GM12864 (cell line): Measurements from ENCODE around the gene PLAGL1.

Source experiments
- DNase-seq: peaks from one replicate; pipeline ENCODE4 v3.0.0-alpha.2; 2011; ENCODE audit warnings: low read depth
- H3K4me3 ChIP-seq: 2 replicates; pipeline ENCODE4 v1.5.1; 2011; ENCODE audit warnings: mild to moderate bottlenecking, low read depth, low read length, control low read depth
- TF ChIP-seq, protein P1 (sequence below): IDR thresholded peaks from 2 replicates; pipeline ENCODE4 v1.5.1; 2011; ENCODE audit warnings: low read depth, mild to moderate bottlenecking, moderate library complexity, low read length, control low read depth, inconsistent platforms; ENCODE audit errors: missing control alignments

Gene PLAGL1

DNA sequence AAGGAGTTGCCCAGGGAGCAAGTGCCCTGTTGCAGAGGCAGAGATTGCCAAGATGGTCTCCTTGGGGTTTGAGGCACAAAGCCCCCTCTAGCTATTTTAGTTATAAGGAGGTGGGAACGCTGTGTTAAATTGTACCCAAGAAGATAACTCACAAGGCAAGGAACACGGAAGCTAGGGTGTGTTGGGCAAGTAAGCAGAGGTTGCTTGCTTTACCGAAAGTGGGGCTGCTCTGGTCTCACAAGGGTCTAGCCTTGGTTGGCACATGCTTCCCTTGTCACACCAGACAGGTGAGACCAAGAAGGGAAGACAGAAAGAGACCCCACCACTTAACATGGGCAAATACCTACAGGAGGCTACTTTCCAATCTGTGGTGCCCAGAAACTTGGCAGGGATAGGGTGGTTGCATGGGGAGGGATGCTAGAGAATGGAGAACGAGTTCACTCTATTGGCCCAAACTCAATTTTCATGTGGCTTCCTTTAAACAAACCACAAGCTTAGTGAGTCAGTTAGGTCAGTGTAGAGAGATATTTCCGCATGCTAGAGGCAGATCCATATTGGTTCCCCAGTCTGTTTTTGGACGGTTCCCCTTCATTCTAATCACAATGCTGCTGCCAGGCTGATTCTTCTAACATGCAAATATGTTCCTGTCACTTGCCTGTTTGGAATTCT lies 42.4 kb downstream of the PLAGL1 start:
- DNase-seq = no peak
- TF ChIP-seq, protein P1, sequence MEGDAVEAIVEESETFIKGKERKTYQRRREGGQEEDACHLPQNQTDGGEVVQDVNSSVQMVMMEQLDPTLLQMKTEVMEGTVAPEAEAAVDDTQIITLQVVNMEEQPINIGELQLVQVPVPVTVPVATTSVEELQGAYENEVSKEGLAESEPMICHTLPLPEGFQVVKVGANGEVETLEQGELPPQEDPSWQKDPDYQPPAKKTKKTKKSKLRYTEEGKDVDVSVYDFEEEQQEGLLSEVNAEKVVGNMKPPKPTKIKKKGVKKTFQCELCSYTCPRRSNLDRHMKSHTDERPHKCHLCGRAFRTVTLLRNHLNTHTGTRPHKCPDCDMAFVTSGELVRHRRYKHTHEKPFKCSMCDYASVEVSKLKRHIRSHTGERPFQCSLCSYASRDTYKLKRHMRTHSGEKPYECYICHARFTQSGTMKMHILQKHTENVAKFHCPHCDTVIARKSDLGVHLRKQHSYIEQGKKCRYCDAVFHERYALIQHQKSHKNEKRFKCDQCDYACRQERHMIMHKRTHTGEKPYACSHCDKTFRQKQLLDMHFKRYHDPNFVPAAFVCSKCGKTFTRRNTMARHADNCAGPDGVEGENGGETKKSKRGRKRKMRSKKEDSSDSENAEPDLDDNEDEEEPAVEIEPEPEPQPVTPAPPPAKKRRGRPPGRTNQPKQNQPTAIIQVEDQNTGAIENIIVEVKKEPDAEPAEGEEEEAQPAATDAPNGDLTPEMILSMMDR = no peak
- no peak overlapping the region for H3K4me3 ChIP-seq

DNA sequence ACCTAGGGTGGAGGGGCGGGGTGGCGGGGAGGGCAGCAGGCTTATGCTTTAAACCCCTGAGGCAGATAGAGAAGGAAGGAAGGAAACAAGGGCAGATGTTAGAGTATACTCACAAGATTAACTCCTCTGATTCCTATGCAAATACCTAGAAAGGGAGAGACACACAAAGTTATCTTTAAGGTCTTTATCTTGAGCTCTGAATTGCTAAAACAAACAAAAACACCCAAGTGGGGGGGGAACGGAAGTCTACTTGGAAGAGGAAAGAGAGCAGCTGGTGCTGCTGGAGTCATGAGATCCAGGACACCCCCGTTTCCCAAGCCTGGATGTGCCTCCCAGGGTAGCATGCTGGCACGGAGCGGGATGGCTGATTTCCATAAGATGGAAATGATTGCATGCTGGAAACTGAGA lies 43.4 kb downstream of the PLAGL1 start:
- H3K4me3 ChIP-seq = no peak overlapping the region
- TF ChIP-seq, protein P1 = no peak
- DNase-seq = no peak

DNA sequence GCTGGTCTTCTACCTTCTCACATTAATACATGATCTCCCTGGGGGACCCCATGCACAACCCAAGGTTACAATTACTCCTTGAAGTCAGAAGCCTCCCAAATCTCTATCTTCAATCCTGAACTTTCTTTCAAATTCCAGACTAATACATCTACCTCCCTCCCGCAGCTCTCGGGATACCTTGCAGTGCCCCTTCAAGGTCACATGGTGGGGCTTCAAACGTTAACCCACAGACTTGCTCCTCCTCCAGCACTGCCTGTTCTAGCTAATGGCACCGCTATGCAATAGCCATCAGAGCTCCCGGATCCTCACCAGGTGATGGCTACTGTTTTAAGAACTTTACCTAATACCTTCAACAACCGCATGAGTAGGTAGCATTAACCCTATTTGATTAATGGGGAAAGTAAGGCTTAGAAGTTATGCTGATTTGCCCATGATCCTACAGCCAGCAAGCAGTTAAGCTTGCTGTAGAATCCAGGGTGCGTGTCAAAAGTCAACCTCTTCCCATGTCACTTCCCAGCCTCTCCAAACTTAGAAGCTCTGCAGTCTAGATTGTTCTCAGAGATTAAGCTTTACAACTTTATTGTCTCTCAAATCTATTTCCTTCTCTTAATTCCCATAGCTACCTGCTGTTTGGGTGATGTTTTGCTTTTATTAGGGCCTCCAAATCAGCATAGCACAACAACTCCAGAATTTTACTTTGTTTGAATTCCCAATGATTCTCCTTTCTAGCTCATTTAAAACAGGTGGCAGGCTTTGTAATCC lies 44.7 kb downstream of the PLAGL1 start:
- no peak for DNase-seq
- TF ChIP-seq, protein P1 = no peak
- H3K4me3 ChIP-seq = no peak overlapping the region

DNA sequence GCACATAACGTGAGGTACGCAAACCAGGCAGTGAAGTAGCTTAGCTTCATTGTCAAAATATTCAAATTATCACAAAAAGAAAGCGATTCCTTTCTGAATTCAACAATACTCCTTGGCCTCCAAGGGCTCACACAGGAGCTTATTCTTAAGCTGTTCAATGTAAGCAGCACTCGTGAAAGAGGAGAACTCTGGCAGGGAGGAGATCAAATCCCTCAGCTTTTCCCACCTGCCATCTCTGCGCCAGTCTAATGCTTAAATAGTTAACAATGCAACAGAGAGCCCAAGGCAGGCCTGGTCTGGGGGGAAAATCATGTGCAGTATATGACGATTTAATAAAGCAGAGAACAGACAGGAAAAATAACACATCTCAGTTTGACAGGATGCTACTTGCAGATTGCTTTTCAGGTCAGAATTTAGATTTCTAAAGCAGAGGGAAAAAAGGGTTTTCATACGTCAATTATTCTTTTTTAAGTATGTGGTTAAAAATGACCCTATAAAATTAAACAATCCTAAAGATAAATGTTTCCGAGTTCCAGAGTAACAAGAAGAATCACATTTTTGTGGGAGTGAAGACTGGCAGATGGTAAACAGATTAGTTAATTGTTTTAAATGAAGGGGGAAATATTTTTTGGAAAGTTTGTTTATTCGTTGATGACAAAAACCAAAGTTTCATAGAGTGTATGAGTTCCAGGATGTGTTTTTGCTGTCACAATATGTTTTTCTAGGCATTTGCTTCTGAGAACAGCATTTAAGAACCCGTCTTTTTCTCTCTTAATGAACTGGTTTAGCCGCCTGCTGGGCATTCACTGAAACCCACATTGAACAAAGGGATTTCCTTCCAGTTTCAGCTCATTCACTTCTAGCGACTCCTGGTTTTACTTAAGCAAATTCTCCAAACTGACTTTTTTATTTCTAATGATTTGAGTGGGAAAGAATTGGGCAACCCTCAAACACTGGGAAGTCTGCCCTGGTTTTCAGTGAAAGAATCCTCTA lies 45.9 kb downstream of the PLAGL1 start:
- no peak for DNase-seq
- H3K4me3 ChIP-seq = no peak overlapping the region
- TF ChIP-seq, protein P1 = no peak

DNA sequence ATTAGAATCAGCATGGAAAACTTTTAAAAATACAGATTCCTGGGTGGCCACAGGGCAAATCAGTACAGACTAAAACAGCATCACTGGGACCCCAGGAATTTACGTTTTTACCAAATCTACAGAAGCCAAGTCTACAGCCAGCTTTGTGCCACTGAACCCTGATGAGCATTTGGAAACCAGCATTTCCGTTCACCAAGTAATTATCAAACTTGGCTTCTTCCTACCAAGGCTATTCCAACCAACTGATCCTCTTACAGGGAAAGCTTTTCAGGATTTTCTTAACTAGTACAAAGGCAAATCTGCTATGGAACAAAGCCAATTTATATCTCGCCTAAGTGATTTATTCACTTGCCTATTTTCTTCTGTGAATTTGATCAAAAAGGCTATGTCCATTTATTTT lies 47.0 kb downstream of the PLAGL1 start:
- no peak for DNase-seq
- TF ChIP-seq, protein P1 = no peak
- no peak overlapping the region for H3K4me3 ChIP-seq

DNA sequence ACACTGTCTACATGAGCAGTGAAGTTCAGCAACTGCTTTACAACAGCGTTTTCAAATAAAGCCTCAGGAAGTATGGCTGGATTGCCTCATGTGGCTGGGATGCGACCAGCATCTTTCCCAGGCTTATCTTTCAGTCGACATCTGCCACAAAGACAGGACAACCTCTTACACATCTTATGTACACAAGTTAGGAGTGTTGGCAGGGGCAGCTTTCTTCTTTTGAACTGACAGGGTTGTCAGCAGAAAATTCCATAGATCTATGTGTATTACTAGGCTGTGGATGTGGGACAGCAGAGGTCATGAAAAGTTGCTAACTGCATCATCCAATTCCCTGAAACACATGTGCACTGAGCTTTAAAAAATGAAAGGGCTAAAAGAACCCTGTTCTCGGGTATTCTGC lies 48.1 kb downstream of the PLAGL1 start:
- TF ChIP-seq, protein P1 = no peak
- no peak for DNase-seq
- no peak overlapping the region for H3K4me3 ChIP-seq
